NCI-H128 (cell line): ENCODE results near the gene ZNF593.

Experiments
- DNase-seq: peaks from one replicate; lab custom pipeline; 2025; ENCODE audit not compliant: unreplicated experiment; lab: John Stamatoyannopoulos, UW

ZNF593 gene

DNA sequence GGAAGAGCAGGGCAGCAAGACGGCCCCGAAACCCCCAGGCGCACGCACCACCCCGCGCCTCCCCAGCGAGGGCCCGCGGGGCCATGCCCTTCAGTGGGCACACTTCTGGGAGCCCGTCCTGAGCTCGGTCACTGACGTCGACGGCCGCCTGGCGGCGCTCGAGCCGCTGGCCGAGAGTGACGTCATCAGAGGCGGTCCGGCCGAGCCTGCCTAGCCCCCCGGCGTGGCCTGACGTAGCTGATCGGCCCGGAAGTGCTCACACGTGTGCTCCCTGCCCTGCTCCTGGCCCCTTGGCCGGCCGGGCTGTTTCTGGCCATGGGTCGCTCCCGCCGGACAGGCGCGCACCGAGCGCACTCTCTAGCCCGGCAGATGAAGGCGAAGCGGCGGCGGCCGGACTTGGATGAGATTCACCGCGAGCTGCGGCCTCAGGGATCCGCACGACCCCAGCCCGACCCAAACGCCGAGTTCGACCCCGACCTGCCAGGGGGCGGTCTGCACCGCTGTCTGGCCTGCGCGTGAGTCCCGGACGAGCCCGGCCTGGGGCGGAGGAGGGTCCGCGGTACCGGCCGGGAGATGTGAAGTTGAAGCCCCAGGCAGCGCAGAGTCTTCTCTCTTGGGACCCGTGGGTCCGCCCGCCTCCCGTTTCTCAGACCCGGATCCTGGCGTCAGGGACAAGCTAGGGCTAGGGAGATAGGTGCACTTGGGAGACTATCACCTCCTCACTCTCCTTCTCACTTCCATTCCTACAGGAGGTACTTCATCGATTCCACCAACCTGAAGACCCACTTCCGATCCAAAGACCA is at the start of gene ZNF593:
Gene ZNF593 (plus strand): TSS at position 240 of the 803 bp plus-strand sequence. CDS start 76 bp downstream, at position 316.
- peak; percentile 75 for DNase-seq

DNA sequence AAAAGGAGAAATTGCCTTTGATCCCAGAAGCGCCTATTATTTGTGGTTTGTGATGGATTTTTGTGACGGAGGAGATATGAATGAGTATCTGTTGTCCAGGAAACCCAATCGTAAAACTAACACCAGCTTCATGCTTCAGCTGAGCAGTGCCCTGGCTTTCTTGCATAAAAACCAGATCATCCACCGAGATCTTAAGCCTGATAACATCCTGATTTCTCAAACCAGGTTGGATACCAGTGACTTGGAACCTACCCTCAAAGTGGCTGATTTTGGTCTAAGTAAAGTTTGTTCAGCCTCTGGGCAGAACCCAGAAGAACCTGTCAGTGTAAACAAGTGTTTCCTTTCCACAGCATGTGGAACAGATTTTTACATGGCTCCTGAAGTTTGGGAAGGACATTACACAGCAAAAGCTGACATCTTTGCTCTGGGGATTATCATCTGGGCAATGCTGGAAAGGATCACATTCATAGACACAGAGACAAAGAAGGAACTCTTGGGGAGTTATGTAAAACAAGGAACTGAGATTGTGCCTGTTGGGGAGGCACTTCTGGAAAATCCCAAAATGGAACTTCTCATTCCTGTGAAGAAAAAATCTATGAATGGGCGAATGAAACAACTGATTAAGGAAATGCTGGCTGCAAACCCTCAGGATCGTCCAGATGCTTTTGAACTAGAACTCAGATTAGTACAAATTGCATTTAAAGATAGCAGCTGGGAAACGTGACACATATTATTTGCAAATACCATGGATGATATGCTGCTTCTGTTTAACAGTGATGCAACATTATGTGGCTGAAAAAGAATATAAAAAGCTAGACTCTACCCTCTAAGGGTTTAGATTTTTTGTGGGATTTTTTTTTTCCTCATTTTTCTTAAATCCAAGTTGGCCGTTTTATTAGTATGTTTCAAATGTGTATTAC is 47.6 kb upstream of the ZNF593 start:
- no peak for DNase-seq

DNA sequence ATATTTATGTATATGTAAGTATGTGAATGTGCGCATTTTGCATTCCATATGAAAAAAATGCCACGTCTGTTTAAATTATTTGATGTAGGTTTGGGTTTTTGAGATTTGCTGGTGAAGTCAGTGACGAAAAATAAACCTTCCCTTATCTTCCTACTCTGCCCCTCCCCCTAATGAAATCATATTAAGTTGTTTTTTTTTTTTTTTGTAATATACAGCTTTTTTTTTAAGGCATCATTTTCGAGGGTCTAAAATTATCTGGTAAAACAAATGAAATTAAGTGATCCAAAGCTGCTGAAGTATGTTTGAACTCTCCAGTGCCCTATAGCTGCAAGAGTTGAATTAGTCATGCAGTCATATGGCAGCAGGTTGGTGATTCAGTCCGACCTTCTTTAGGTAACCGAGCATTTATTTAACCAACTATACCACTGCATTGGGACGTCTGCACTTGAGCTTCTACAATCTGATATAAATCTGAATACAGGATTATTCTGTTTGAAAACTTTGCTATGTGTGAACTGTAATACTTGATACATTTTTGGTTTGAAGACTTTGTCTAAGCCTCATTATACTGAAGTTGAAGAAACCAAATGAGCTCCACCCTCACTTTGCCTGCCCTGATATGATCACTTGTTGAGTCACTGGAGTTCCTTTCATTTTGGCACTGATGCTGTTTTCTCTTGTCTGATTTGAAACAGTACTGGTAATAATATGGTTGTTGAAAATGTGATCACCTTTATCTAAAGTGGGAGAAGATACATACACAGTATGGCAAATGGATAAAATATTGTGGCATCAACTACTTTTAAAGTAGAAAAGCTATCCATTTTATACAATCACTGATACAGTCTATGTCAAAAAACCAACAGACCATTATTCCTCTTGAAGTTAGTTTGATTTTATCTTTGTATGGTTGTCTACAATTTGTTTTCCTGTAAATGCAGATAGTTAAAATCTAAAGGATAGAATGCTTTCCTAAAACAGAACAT is 46.4 kb upstream of the ZNF593 start:
- no peak for DNase-seq

DNA sequence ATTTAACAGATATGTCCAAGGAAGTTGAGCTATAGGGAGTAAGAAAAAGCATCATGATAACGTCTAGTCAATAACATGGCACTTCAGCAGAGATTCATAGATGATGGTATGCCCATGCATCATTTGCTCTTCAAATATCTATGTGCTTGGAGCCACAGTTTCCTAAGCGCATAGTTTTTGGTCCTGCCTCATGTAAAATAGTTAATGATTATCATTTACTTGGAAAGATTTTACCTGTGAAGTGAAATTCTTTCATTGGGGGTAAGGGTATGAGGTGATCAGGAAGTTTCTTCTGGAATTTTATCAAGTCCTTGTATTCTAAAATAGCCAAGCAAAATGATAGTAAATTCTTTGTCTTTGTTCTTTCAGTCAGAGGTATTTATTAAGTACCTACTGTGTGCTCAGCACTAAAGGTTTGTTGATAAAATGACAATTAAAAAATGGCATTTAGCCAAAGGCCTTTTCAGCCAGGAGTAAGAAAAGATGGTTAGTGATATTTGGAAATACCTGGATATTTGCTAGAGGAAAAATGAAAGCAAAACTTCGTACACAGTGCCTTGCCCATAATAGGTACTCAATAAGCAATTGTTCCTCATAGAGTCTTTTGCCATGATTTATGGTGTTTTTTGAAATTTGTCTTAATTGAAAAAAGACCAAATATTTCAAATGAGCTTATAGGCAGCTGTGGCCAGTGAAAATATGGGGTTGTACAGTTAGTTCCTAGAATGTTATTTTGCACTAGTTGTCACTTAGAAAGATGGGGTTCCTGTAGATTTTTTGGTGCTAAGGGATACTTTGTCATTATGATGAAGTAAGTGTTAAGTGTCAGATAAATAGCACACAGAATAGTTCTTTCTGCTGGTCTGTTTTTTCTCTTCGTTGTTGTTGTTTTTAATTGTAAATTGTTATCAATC is 45.0 kb upstream of the ZNF593 start:
- no peak for DNase-seq

DNA sequence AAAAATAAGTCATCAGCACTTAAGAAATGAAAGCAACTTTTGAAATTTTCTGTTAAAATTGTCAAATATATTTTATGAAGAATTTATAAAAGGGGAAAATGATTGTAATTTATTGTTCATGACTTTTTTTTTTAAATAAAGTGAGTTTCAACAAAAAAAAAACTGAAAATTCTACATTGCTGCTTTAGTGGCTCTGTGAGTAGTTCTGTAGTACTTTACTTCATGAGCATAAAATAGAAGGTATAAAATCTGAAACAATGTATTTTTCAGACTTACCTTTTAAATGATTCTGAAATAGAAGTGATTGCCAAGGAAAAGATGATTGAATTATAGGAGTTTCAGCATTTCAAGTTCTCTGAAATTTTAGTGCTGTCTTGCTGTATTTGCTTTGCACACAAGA is 44.3 kb upstream of the ZNF593 start:
- no peak for DNase-seq

DNA sequence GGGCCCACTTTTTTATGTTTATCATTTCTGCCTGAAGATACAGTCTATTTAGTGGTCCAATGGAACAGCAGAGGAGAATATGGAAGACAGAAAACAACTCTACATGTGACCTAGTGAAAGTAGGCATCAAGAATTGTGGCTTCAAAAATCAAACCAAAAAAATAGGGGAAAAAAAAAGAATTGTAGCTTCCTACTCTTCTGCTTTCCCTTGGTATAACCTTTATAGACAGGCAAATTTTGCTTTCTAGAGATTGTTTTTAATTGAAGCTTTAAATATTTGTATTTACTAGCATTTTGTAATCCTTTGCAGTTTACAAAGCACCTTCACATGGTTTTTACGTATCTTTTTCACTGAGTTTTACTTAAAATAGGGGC is 43.8 kb upstream of the ZNF593 start:
- no peak for DNase-seq

DNA sequence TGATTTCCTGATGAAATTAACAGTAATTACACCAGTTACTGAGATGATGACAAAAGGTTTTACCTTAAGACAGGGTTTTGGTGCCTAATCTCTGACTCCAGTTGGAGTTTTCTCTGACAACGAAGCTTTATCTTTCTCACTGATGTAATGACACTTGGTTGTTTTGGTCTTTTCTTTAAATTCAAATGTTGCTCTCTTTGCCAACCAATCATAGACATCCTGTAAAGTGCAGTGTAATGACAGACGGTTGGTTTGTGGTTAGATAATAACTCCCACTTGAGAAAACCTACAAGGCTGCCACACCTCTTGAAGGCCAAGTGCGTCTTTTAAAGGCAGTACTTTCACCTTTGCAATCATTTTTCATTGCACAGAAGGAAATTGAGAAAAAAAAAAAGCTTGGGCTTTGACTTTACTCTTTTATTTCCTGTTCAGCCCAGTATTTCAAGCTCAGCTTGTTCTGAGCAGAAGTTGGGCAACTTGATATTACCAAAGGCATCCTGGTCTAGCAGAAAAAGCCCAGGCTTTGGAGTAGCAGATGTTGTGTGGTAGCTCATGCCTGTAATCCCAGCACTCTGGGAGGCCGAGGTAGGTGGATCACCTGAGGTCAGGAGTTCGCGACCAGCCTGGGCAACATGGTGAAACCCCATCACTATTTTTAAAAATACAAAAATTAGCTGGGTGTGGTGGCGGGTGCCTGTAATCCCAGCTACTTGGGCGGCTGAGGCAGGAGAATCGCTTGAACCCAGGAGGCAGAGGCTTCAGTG is 43.2 kb upstream of the ZNF593 start:
- DNase-seq: peak; percentile 66

DNA sequence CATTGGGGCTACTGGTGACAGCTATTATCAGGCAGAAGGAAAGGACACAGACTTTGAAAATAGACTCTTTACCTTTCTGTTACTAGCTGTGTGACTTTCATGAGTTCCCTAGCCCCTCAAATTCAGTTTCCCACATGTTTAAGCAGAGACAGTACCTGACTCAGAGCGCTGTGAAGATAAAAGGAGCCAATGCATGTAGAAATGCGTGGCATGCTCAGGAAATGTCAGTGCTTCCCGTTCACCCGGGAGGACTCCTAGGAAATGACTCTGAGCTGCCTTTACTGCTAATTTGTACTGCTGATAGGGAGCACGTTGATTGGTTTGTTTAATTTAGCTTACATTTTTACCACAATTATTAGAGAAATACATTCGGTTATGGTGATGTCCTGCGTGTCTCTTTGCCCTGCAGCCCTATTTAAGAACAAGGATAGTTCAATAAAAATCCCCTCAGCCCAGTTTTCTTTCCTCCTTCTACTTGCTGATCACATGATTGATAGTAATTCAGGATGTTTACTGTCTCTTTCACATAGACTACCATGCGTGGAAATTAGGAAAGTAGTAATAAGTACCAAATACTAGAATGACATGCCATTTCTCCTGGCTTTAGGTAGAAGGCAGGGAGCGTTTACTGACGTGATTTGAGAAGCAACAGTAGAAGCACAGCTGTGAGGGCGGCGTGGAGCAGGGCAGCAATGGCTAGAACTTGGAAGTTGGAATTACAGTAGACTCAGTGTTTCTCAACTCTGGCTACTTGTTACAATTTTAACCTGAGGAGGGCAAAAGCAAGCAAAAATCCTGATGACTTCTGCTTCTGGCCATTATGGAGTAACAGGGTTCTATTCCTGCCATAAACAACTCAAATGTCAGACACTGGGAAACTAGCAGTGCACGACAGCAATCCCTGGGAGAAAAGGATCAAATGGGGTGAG is 42.2 kb upstream of the ZNF593 start:
- no peak for DNase-seq

DNA sequence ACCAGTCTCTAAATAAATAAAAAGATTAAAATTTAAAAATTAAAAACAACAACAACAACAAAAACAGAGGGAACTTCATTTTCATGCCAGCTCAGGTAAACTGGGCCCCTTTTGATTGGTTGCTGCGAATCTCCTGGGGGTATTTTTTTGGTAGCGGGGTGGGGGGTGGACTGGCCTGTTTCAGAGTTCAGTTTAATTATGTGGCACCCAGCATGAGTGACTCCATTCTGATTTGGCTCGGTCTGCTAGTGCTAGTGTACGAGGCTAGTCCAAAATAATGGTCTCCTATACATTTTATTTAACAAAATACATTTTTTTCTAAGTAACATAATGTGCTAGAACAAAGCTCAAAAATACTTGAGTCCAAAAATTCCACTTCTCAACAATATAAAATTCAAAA is 39.9 kb upstream of the ZNF593 start:
- no peak for DNase-seq

DNA sequence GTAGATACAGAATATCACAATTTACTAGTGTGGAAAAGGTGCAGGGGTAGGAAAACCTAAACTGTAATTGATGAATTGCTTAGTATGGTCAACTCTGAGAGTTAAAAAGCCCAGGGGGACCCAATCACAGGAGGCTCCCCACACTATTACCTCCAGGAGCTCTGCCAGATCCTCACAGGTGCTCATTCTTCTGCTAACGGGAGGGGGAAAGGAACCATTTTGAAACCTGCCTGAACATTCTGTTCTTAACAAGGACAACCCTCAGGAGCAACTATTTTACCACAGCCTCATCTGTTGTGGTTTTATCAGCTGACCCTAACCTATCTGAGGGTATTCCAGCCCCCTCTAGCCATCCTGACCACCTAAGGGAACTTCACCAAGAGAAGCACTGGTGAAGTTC is 39.0 kb upstream of the ZNF593 start:
- no peak for DNase-seq

DNA sequence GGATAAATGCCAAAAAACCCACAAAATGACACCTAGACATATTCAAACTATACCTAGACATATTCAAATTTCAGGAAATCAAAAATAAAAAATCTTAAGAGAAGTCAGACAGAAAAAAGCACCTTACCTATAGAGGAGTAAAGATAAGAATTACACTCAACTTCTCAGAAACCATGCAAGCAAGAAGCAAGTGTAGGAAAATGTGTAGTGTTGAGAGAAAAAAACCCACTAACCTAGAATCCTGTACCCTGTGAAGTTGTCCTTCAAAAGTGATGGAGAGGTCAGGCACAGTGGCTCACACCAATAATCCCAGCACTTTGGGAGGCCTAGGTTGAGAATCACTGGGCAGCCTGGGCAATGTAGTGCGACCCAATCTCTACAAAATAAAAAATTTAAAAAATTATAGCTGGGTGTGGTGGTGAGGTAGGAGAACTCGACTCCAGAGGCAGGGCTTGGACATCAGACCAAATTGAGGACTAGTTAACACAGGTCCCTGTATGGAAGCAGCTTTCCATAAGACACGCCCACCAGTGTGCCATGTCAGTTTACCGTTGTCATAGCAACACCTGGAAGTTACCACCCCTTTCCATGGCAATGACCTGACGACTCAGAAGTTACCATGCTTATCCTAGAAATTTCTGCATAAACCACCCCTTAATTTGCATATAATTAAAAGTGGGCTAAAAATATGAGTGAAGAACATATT is 37.4 kb upstream of the ZNF593 start:
- no peak for DNase-seq

DNA sequence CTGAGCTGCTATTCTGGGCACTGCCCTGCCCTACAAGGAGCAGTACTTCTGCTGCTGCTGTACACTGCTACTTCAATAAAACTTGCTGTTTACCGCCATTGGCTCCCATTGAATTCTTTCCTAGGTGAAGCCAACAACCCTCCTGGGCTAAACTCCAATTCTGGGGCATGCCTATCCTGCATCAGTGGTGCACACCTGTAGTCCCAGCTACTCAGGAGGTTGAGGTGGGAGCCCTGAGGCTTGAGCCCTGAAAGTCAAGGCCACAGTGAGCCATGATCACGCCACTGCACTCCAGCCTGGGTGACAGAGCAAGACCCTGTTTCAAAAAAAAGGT is 36.9 kb upstream of the ZNF593 start:
- DNase-seq: no peak

DNA sequence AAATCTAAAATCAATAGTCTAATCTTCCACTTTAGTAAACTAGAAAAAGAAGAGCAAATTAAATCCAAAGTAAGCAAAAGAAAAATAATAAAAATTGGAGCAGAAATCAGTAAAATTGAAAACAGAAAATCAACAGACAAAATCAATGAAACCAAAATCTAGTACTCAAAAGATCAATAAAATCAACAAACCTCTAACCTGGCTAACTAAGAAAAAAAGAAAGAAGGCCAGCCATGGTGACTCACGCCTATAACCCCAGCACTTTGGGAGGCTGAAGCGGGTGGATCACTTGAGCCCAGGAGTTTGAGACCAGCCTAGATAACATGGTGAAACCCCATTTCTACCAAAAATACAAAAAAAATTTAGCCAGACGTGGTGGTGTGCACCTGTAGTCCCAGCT is 35.2 kb upstream of the ZNF593 start:
- DNase-seq: no peak

DNA sequence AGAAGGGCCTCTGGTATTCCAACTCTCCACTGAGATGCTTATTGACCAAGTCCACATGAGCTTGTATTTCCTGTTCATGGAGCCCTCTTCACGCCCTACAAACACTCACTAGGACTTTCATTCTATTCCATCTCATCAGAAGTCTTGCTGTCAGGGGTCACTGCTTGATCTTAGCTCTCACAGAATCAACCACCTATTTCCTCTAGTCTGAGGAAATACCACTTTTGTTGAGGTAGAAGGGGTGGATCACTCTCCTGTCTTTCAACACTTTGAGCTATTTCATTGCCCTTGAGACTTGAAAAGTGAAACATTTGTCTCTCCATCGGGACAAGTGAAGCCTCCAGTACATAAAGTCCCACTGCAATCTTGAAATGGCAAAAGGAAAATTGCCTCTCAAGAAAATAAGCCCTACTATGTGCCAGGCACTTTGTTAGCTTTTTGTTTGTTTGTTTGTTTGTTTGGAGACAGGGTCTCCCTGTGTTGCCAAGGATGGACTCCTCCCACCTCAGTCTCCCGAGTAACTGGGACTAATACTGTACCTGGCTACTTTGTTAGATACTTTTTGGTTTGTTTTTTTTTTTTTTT is 30.6 kb upstream of the ZNF593 start:
- DNase-seq: no peak

DNA sequence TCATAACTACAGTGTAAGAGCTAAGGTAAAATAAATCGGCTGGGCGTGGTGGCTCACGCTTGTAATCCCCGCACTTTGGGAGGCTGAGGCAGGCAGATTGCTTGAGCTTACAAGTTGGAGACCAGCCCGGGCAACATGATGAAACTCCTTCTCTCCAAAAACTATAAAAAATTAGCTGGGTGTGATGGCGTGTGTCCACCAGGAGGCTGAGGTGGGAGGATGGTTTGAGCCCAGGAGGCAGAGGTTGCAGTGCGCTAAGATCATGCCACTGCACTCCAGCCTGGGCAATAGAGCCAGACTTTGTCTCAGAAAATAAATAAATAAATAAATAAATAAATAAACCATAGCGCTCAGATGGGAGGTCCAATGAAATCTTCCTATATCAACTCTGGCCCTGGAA is 27.5 kb upstream of the ZNF593 start:
- DNase-seq: no peak

DNA sequence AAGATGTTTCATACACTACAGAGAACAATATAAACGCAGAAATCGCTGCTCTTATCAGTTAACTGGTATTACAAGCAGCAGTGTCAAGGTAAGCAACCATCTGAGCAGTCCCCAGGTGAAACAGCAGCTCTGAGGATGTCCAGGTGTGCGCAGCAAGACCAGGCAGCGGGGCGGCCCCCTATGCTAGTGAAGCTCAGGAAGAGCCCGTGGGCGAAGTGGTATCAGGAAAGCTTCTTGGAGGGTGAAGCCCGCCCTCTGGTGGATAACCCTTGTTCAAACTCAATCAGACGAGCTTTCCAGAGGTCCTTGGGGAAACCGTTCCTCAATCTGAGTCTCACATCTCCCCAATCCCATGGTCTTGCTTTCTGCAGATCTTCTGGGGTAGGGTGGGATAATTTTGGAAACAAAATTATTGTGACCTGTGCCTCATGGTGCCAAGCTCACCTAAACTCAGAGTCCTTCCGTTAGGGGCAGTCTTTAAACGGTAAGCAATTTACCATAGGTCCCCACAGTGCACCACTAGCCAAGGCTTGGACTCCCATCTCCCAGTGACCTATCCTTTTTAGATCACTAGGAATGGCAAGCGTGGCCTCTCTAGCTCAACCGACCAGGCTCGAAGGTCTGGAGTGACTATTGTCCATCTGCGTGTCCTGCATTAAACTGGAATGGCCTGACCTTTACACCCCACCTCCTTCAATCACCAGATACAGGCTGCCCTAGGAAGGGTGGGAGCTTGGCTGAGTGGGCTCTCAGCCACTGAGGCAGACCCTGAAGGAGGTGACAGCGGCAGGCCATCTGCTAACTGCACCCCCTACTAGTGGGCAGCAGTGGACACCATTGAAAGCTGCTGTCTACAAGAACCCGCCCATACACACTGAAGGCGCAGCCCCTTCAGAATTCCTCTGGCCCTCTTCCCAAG is 24.4 kb upstream of the ZNF593 start:
- DNase-seq: peak; percentile 87
